ENCODE measurements around the gene TROAP.
A peak's percentile ranks its signal among the peaks of the same experiment; 100 is the strongest.

The TROAP gene

DNA sequence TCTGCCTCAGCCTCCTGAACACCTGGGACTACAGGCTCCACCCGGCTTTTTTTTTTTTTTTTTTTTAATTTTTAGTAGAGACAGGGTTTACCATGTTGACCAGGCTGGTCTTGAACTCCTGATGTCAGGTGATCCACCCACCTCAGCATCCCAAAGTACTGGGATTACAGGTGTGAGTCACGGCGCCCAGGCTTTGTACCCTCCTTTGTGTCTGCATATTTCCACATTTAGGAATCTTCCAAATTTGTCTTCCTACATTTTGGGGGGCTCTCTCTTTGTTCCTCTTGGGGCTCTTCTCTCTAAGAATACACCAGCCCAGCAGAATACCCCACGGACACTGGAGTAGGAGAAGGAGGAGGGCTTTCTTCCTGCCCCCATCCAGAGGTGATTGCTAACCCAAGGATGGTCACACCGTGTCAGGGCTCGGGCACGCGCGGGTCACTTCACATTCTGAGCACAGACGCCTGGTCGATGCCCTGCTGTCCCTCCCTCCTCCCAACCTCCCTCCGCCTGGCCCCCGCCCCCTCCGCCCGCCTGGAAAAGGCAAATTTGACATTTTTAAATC lies 21.5 kb downstream of the TROAP start:
- Histone ChIP-seq H3K27me3 (ENCODE audit: control insufficient read depth, insufficient read depth, low read length) (peaks cover 47% of the 10 kb centered on the region), H3K9ac (ENCODE audit: low read length) (no peak overlapping the region), H3K4me1 (ENCODE audit: control insufficient read depth, insufficient read depth, low read length) (peaks cover 28% of the 10 kb centered on the region), H3K36me3 (ENCODE audit: control insufficient read depth, insufficient read depth, low read length) (no peaks in the 10 kb centered on the region), H3K4me3 (ENCODE audit: low read length) (no peak overlapping the region), H3K27ac (ENCODE audit: low read depth, low read length) (no peak overlapping the region)

DNA sequence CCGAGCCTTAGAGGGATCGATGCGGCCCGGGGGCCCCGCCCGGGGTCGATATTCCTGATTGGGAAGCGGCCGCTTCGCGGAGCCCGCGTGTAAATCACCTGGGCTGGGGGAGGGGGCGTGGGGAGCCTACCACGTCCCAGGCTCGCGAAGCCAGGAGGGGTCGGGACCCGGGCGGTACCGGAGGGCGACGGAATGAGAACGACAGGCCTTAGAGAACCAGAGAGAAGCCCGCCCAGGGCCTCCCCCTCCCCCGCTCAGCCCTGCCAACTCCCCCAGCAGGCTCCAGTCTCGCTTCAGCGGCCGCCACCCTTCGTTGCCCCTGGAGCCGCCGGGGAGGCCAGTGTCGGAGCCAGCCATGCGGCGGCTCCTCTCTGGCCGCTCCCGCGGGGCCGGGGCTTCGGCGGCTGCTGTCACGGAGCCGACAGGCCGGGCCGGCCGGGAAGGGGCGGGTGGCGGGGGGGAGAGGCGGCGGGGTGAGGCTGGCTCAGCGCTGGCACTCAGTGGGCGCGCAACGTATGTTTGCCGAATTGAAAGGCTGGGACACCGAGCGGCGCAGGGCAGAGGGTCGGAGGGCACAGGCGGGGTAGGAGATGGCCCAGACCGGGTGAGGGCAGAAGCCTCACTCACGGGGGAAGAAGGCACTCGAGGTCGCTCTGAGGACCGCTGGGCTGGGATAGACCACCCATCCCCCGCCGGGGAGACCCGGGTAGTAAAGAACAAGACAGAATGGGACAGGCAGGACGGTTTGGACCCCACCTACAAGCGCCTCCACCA lies 22.2 kb downstream of the TROAP start:
- peak overlapping the region; percentile 61 for H3K4me3 ChIP-seq (ENCODE audit: low read length)
- peaks cover 28% of the 10 kb centered on the region for H3K4me1 ChIP-seq (ENCODE audit: control insufficient read depth, insufficient read depth, low read length)
- peaks cover 48% of the 10 kb centered on the region for H3K27me3 ChIP-seq (ENCODE audit: control insufficient read depth, insufficient read depth, low read length)
- no peaks in the 10 kb centered on the region for H3K36me3 ChIP-seq (ENCODE audit: control insufficient read depth, insufficient read depth, low read length)
- H3K9ac ChIP-seq (ENCODE audit: low read length), result no peak overlapping the region
- no peak overlapping the region for H3K27ac ChIP-seq (ENCODE audit: low read depth, low read length)

- Histone ChIP-seq H3K27ac (ENCODE audit: low read depth, low read length) (no peak overlapping the region), H3K4me1 (ENCODE audit: control insufficient read depth, insufficient read depth, low read length) (peaks cover 28% of the 10 kb centered on the region), H3K4me3 (ENCODE audit: low read length) (peak overlapping the region; percentile 61), H3K27me3 (ENCODE audit: control insufficient read depth, insufficient read depth, low read length) (peaks cover 48% of the 10 kb centered on the region), H3K36me3 (ENCODE audit: control insufficient read depth, insufficient read depth, low read length) (no peaks in the 10 kb centered on the region), H3K9ac (ENCODE audit: low read length) (no peak overlapping the region)
These were observed 23.0 kb downstream of the TROAP start for GRCh38 chr12:49345825-49346658.

DNA sequence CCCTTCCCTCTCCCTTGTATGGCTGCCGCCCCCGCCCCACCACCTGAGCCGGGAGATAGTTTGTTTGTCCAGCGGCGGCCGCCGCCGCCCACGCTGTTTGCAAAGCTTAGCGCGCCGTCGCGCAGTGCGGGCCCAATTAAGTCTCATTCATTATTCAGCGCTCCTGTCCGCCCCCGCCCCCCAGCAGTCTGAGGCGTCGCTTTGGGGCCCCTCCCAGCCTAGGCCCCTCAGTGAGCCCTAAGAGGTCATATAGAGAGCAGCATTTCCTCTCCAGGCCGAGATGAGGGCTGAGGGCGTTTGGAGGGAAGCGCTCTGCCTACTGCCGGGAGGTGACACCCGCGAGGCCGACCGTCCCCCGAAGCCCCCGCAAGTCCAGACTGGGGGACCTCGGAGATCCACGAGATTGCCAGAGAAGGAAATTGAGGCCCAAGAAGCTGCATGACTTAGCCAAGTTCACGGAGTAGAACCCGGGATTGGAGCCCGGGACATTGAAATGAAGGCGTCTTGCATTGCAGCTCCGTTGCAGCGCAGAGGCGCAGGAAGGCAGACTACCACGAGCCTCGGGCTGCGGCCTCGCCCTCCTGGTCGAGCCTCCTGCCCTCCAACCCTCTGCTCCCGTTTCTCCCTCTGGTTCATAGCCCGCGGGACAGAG lies 23.7 kb downstream of the TROAP start, which contains the start of gene DNAJC22:
Gene DNAJC22 (plus strand): TSS at position 230 of the 652 bp plus-strand sequence. CDS start 1,985 bp downstream, outside the sequence.
- peaks cover 28% of the 10 kb centered on the region for H3K4me1 ChIP-seq (ENCODE audit: control insufficient read depth, insufficient read depth, low read length)

GRCh38 chr12:49347311-49348193 lies 24.5 kb downstream of the TROAP start:
- Histone ChIP-seq H3K4me1 (ENCODE audit: control insufficient read depth, insufficient read depth, low read length) (peaks cover 24% of the 10 kb centered on the region), H3K36me3 (ENCODE audit: control insufficient read depth, insufficient read depth, low read length) (no peaks in the 10 kb centered on the region), H3K27me3 (ENCODE audit: control insufficient read depth, insufficient read depth, low read length) (peaks cover 47% of the 10 kb centered on the region), H3K9ac (ENCODE audit: low read length) (no peak overlapping the region), H3K4me3 (ENCODE audit: low read length) (peak overlapping the region; percentile 28), H3K27ac (ENCODE audit: low read depth, low read length) (no peak overlapping the region)

More for the DNA sequence above, 23.7 kb downstream of the TROAP start, which contains the start of gene DNAJC22:
- H3K9ac ChIP-seq (ENCODE audit: low read length), result no peak within 1 kb of the TSS
- H3K27me3 ChIP-seq (ENCODE audit: control insufficient read depth, insufficient read depth, low read length), result peaks cover 50% of the 10 kb centered on the region
- H3K36me3 ChIP-seq (ENCODE audit: control insufficient read depth, insufficient read depth, low read length), result no peaks in the 10 kb centered on the region
- H3K27ac ChIP-seq (ENCODE audit: low read depth, low read length), result no peak within 1 kb of the TSS
- H3K4me3 ChIP-seq (ENCODE audit: low read length), result peak within 1 kb of the TSS; percentile 61

DNA sequence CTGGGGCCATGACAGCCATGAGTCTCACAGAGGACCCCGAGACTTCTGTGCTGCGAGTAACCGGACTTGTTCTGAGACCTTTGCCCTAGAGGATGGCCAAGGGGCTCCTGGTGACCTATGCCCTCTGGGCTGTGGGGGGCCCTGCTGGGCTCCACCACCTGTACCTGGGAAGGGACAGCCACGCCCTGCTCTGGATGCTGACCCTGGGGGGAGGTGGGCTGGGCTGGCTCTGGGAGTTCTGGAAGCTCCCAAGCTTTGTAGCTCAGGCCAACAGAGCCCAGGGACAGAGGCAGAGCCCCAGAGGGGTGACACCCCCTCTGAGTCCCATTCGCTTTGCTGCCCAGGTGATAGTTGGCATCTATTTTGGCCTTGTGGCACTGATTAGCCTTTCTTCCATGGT lies 25.7 kb downstream of the TROAP start:
- H3K4me3 ChIP-seq (ENCODE audit: low read length), result peak overlapping the region; percentile 28
- peaks cover 15% of the 10 kb centered on the region for H3K4me1 ChIP-seq (ENCODE audit: control insufficient read depth, insufficient read depth, low read length)
- no peak overlapping the region for H3K9ac ChIP-seq (ENCODE audit: low read length)
- no peak overlapping the region for H3K27ac ChIP-seq (ENCODE audit: low read depth, low read length)
- H3K36me3 ChIP-seq (ENCODE audit: control insufficient read depth, insufficient read depth, low read length), result no peaks in the 10 kb centered on the region
- H3K27me3 ChIP-seq (ENCODE audit: control insufficient read depth, insufficient read depth, low read length), result peaks cover 42% of the 10 kb centered on the region

DNA sequence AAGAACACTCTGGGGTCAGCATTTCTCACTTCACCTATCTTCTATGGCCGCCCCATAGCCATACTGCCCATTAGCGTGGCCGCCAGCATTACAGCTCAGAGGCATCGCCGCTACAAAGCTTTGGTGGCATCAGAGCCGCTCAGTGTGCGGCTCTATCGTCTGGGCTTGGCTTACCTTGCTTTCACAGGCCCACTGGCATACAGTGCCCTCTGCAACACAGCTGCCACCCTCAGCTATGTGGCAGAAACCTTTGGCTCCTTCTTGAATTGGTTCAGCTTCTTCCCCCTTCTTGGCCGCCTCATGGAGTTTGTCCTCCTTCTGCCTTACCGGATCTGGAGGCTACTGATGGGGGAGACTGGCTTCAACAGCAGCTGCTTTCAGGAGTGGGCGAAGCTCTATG lies 26.2 kb downstream of the TROAP start:
- H3K4me1 ChIP-seq (ENCODE audit: control insufficient read depth, insufficient read depth, low read length), result peaks cover 13% of the 10 kb centered on the region
- peaks cover 37% of the 10 kb centered on the region for H3K27me3 ChIP-seq (ENCODE audit: control insufficient read depth, insufficient read depth, low read length)
- no peaks in the 10 kb centered on the region for H3K36me3 ChIP-seq (ENCODE audit: control insufficient read depth, insufficient read depth, low read length)
- no peak overlapping the region for H3K4me3 ChIP-seq (ENCODE audit: low read length)
- no peak overlapping the region for H3K27ac ChIP-seq (ENCODE audit: low read depth, low read length)
- H3K9ac ChIP-seq (ENCODE audit: low read length), result no peak overlapping the region

GRCh38 chr12:49352351-49352750 lies 29.3 kb downstream of the TROAP start:
- H3K27me3 ChIP-seq (ENCODE audit: control insufficient read depth, insufficient read depth, low read length), result peaks cover 16% of the 10 kb centered on the region
- H3K4me1 ChIP-seq (ENCODE audit: control insufficient read depth, insufficient read depth, low read length), result no peaks in the 10 kb centered on the region
- H3K27ac ChIP-seq (ENCODE audit: low read depth, low read length), result no peak overlapping the region

GRCh38 chr12:49355913-49356312 lies 32.9 kb downstream of the TROAP start:
- Histone ChIP-seq H3K4me3 (ENCODE audit: low read length) (no peak overlapping the region), H3K36me3 (ENCODE audit: control insufficient read depth, insufficient read depth, low read length) (no peaks in the 10 kb centered on the region), H3K4me1 (ENCODE audit: control insufficient read depth, insufficient read depth, low read length) (peaks cover 2% of the 10 kb centered on the region), H3K27ac (ENCODE audit: low read depth, low read length) (no peak overlapping the region), H3K9ac (ENCODE audit: low read length) (no peak overlapping the region), H3K27me3 (ENCODE audit: control insufficient read depth, insufficient read depth, low read length) (peaks cover 3% of the 10 kb centered on the region)

More at GRCh38 chr12:49352351-49352750, 29.3 kb downstream of the TROAP start:
- H3K9ac ChIP-seq (ENCODE audit: low read length), result no peak overlapping the region
- H3K4me3 ChIP-seq (ENCODE audit: low read length), result no peak overlapping the region
- H3K36me3 ChIP-seq (ENCODE audit: control insufficient read depth, insufficient read depth, low read length), result no peaks in the 10 kb centered on the region

DNA sequence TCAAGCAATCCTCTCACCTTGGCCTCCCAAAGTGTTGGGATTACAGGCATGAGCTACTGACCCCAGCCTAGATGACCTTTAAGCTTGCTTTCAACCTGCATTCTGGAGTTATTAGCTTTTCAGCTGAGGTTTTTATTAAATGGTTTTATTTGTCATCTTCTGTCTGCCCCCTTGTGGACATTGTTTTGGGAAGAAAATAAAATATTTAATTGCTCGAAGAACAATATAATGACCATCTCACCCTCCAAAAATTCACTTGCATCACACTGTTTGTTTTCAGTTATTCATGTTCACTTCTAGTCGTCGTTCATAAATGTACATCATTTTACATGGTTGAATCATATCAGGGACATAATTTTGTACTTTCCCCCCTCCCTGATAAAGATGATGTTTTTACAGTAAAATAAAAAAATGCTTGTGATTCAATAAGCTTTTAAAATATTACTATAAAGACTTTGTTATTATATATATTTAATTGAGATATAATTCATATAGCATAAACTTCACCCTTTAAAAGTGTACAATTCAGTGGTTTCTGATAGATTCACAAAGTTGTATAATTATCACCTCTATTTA lies 34.1 kb downstream of the TROAP start:
- Histone ChIP-seq H3K9ac (ENCODE audit: low read length) (no peak overlapping the region), H3K27me3 (ENCODE audit: control insufficient read depth, insufficient read depth, low read length) (no peaks in the 10 kb centered on the region), H3K4me3 (ENCODE audit: low read length) (no peak overlapping the region), H3K27ac (ENCODE audit: low read depth, low read length) (no peak overlapping the region), H3K4me1 (ENCODE audit: control insufficient read depth, insufficient read depth, low read length) (peaks cover 2% of the 10 kb centered on the region), H3K36me3 (ENCODE audit: control insufficient read depth, insufficient read depth, low read length) (no peaks in the 10 kb centered on the region)

- H3K4me3 ChIP-seq (ENCODE audit: low read length), result no peak overlapping the region
- H3K9ac ChIP-seq (ENCODE audit: low read length), result no peak overlapping the region
- peaks cover 2% of the 10 kb centered on the region for H3K4me1 ChIP-seq (ENCODE audit: control insufficient read depth, insufficient read depth, low read length)
- H3K36me3 ChIP-seq (ENCODE audit: control insufficient read depth, insufficient read depth, low read length), result no peaks in the 10 kb centered on the region
- no peak overlapping the region for H3K27ac ChIP-seq (ENCODE audit: low read depth, low read length)
- H3K27me3 ChIP-seq (ENCODE audit: control insufficient read depth, insufficient read depth, low read length), result no peaks in the 10 kb centered on the region
These were observed 35.6 kb downstream of the TROAP start for GRCh38 chr12:49358483-49359141.
